Type B pancreatic cell (in vitro differentiated cells): ENCODE results near the gene ENOX1. TPM values are rescaled to one million over a fixed set of nuclear protein-coding genes. Genes with fewer than 3 reads are reported as not detected.

Experiments used
- DNase-seq: peaks from one replicate; pipeline ENCODE4 v3.0.0; 2021; ENCODE audit warnings: mixed read lengths; ENCODE audit not compliant: unreplicated experiment; ENCODE audit errors: extremely low spot score
- H3K27ac Mint-ChIP-seq: 2 replicates; pipeline ENCODE4 v1.8.0; 2021; ENCODE audit warnings: mild to moderate bottlenecking, mixed read lengths
- H3K27me3 Mint-ChIP-seq: 2 replicates; pipeline ENCODE4 v1.8.0; 2021; ENCODE audit warnings: mixed read lengths
- H3K36me3 Mint-ChIP-seq: 2 replicates; pipeline ENCODE4 v1.8.0; 2021; ENCODE audit warnings: mixed read lengths
- H3K4me1 Mint-ChIP-seq: one replicate; pipeline ENCODE4 v1.8.0; 2021; ENCODE audit warnings: mixed read lengths; ENCODE audit not compliant: unreplicated experiment
- H3K4me3 Mint-ChIP-seq: 2 replicates; pipeline ENCODE4 v1.8.0; 2021; ENCODE audit warnings: mild to moderate bottlenecking, mixed read lengths
- H3K9me3 Mint-ChIP-seq: 2 replicates; pipeline ENCODE4 v1.8.0; 2021; ENCODE audit warnings: mixed read lengths
- total RNA-seq: library from RNA; stranded (reverse); gene quantifications from 2 replicates; pipeline ENCODE4 v1.2.1, GENCODE V29; 2021; ENCODE audit warnings: low replicate concordance
- TF ChIP-seq, protein P1 (sequence below): fragments of 200-600 bp; sonication (generic); conservative IDR thresholded peaks from 2 replicates; pipeline ENCODE4 v1.5.0; 2021; ENCODE audit warnings: antibody characterized with exemption, mild to moderate bottlenecking

The ENOX1 gene
- total RNA-seq, 1 donor from 2014 or later: 7.5 TPM

- TF ChIP-seq, protein P1, sequence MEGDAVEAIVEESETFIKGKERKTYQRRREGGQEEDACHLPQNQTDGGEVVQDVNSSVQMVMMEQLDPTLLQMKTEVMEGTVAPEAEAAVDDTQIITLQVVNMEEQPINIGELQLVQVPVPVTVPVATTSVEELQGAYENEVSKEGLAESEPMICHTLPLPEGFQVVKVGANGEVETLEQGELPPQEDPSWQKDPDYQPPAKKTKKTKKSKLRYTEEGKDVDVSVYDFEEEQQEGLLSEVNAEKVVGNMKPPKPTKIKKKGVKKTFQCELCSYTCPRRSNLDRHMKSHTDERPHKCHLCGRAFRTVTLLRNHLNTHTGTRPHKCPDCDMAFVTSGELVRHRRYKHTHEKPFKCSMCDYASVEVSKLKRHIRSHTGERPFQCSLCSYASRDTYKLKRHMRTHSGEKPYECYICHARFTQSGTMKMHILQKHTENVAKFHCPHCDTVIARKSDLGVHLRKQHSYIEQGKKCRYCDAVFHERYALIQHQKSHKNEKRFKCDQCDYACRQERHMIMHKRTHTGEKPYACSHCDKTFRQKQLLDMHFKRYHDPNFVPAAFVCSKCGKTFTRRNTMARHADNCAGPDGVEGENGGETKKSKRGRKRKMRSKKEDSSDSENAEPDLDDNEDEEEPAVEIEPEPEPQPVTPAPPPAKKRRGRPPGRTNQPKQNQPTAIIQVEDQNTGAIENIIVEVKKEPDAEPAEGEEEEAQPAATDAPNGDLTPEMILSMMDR: no peak
- Mint-ChIP-seq H3K4me3 (no peak overlapping the region), H3K9me3 (no peaks in the 10 kb centered on the region), H3K27ac (no peak overlapping the region), H3K36me3 (no peaks in the 10 kb centered on the region), H3K4me1 (peaks cover 9% of the 10 kb centered on the region), H3K27me3 (no peaks in the 10 kb centered on the region)
- DNase-seq: no peak
Observed at GRCh38 chr13:43411741-43412140, 375.0 kb downstream of the ENOX1 start.

GRCh38 chr13:43411211-43411610 lies 375.6 kb downstream of the ENOX1 start:
- Mint-ChIP-seq H3K4me1 (peaks cover 9% of the 10 kb centered on the region), H3K36me3 (no peaks in the 10 kb centered on the region), H3K27ac (no peak overlapping the region), H3K4me3 (no peak overlapping the region), H3K9me3 (no peaks in the 10 kb centered on the region), H3K27me3 (no peaks in the 10 kb centered on the region)
- no peak for DNase-seq
- TF ChIP-seq, protein P1: no peak

DNA sequence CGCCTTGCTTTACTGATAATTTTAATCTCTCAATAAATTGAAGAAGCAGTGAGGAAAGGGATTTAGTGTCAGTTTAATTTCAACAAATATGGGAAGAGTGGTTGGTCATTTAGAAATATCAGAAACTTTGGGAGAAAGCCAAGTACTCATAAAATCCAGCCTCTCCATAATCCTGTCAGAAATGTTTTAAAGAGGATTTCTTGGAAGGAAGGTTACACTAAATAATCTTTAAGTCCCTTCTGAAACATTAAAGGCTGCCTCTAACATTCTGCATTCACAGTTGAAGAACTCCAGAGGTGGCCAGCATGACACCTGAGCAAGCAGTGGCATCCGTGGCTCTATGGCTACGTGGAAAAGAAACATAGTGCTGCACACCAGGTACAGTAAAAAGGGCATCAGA lies 378.5 kb downstream of the ENOX1 start:
- no peak for DNase-seq
- Mint-ChIP-seq H3K4me1 (peaks cover 4% of the 10 kb centered on the region), H3K27ac (no peak overlapping the region), H3K9me3 (peaks cover 7% of the 10 kb centered on the region), H3K27me3 (no peaks in the 10 kb centered on the region), H3K4me3 (no peak overlapping the region), H3K36me3 (no peaks in the 10 kb centered on the region)
- TF ChIP-seq, protein P1: no peak

DNA sequence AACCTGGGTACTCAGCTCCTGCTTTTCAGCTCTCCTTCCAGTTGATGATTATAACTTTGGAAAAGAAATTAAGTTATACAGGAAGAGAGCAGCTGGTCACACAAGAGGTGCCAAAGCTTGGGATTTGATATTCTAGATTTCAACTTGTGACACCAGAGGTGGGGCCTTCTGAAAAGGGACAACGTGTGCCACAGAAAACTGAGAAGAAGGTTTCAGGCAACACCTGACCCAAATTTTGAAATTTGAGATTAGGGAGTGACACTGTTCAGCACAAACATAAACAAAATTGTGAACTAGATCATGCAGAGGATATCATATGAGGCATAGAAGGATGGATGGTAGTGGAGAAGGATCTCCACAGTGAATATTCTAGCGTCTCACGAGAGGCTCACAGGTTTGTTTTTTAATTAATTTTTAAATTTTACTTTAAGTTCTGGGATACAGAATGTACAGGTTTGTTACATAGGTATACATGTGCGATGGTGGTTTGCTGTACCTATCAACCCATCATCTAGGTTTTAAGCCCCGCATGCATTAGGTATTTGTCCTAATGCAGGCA lies 379.7 kb downstream of the ENOX1 start:
- Mint-ChIP-seq H3K36me3 (no peaks in the 10 kb centered on the region), H3K4me3 (no peak overlapping the region), H3K27ac (no peak overlapping the region), H3K9me3 (peaks cover 7% of the 10 kb centered on the region), H3K4me1 (peaks cover 4% of the 10 kb centered on the region), H3K27me3 (no peaks in the 10 kb centered on the region)
- TF ChIP-seq, protein P1: no peak
- no peak for DNase-seq

GRCh38 chr13:43405457-43405856 lies 381.3 kb downstream of the ENOX1 start:
- H3K4me1 Mint-ChIP-seq: peaks cover 7% of the 10 kb centered on the region
- no peak overlapping the region for H3K27ac Mint-ChIP-seq
- DNase-seq: no peak
- no peaks in the 10 kb centered on the region for H3K27me3 Mint-ChIP-seq
- H3K36me3 Mint-ChIP-seq: no peaks in the 10 kb centered on the region
- TF ChIP-seq, protein P1: no peak
- H3K9me3 Mint-ChIP-seq: peaks cover 7% of the 10 kb centered on the region
- H3K4me3 Mint-ChIP-seq: no peak overlapping the region

DNA sequence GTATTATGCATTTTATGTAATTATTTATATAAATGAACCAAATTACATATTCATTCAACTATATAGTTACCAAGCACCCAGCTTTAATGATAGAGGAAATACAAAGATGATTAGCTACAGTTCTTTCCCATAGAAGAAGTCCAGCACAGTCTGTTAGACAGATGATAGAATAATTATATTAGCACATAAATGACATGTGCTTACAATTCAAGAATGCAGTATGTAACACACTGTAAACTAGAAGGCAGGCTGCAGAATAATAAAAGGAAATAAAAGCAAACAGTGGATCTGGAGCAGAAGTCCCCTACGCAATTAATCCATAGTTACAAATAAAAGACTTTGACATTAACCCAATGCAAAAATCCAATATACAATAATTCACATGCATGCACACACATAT lies 384.4 kb downstream of the ENOX1 start:
- H3K27ac Mint-ChIP-seq: no peak overlapping the region
- peaks cover 4% of the 10 kb centered on the region for H3K36me3 Mint-ChIP-seq
- peaks cover 6% of the 10 kb centered on the region for H3K27me3 Mint-ChIP-seq
- DNase-seq: no peak
- no peak overlapping the region for H3K4me3 Mint-ChIP-seq
- H3K4me1 Mint-ChIP-seq: peaks cover 3% of the 10 kb centered on the region
- H3K9me3 Mint-ChIP-seq: peaks cover 16% of the 10 kb centered on the region
- TF ChIP-seq, protein P1: no peak
